Pulmonary artery endothelial cell (primary cell): ENCODE data around the gene ZGLP1. TPM values are rescaled to one million over a fixed set of nuclear protein-coding genes. Genes with fewer than 3 reads are reported as not detected.
"Not testable (repeated sequence)": the region's sequence is repeated elsewhere in the genome, so short reads cannot be mapped to it uniquely, and the experiment has no call there.

Experiments used
- DNase-seq: peaks from one replicate; pipeline ENCODE4 v3.0.0-alpha.2; 2011; ENCODE audit warnings: low read depth, low spot score
- total RNA-seq: library from RNA; depleted of rRNA; stranded (reverse); fragments of >200 nt; gene quantifications from 2 replicates; pipeline ENCODE4 v1.2.3, GENCODE V29; 2014

Gene ZGLP1
- total RNA-seq = 0.26 and 0.56 TPM in 2 replicates

- DNase-seq = no peak
Measured at GRCh38 chr19:10309423-10309822, at the start of gene ZGLP1. TSS of gene ZGLP1 (minus strand) at chr19:10309815.

GRCh38 chr19:10356431-10356830, 46.8 kb upstream of the ZGLP1 start:
- no peak for DNase-seq

DNA sequence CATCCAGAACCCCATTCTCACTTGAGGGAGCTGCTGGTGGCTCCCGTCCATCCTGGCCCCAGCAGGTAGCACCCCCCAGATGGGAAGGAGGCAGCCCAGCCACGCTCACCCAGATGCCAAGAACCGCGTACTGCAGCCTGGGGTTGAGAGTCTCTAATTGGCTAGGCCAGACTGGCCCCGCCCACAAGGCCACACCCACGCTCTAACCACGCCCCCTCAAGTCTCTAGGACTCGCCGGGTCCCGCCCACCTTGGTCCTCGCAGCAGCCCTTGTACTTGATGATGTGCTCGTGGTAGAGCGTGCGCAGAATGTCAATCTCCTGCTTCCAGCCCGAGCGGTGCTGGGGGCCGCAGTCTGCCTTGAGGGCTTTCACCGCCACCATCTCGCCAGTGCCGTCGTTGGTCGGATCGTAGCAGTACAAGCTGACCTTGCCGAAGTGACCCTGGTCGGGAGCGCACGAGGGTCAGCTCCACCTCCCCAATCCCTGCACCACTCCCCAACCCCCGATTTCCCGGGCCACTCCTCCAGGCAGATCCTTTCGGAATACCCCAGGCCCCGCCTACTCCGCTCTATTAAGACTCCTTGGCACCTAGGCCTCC, 44.3 kb upstream of the ZGLP1 start:
- DNase-seq = no peak

GRCh38 chr19:10352764-10353671, 43.4 kb upstream of the ZGLP1 start:
- no peak for DNase-seq

- DNase-seq = no peak
Measured at GRCh38 chr19:10346509-10346908, 36.9 kb upstream of the ZGLP1 start.

- DNase-seq = no peak
Measured at GRCh38 chr19:10344780-10345179, 35.2 kb upstream of the ZGLP1 start.

- DNase-seq = no peak
Measured at GRCh38 chr19:10343495-10343894, 33.9 kb upstream of the ZGLP1 start.

DNA sequence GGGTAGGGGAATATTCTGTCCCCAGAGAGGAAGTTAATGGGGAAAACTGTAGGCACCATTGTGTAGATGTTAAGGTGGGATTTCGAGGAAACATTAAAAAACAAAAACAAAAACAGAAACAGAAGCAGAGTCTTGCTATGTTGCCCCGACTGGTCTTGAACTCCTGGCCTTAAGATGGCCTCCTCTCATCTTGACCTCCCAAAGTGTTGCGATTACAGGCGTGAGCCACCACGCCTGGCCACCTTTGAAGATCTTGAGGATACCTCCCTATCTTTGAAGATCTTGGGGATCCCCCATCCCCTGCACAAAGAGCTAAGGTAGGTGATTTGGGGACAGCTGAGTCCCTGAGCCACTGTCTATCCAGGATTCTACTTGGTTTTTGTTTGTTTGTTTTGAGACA, 30.4 kb upstream of the ZGLP1 start:
- DNase-seq = no peak

DNA sequence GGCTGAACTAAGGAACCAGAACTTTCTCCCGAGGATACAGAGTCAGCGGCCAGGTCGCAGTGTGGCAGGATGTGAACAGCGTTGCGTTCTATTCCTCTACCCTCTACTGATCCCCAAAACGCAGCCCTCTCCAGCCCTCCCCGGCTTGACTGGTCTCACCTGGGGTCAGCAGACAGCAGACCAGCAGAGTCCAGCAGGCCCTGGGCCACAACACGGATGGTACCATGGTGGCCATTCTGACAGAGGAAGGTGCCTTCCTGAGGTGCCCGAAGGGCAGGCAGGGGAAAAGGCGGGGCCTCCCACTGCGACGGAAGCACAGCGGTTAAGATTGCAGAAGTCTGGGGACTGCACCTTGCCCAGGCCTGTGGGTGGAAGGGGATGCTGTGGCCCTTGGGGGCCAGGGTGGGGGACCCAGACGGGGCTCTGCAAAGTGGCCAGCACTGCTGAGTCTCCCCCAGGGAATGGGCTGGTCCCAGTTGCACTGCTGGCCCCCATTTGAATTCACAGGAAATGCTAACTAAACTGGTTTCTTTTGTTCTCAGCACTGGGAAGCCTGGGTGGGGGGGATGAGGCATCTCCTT, 29.9 kb upstream of the ZGLP1 start, which contains the start of gene ICAM3:
Gene ICAM3 (minus strand): TSS at position 245 of the 581 bp plus-strand sequence. CDS start 10 bp downstream, at position 235.
- DNase-seq = no peak

DNA sequence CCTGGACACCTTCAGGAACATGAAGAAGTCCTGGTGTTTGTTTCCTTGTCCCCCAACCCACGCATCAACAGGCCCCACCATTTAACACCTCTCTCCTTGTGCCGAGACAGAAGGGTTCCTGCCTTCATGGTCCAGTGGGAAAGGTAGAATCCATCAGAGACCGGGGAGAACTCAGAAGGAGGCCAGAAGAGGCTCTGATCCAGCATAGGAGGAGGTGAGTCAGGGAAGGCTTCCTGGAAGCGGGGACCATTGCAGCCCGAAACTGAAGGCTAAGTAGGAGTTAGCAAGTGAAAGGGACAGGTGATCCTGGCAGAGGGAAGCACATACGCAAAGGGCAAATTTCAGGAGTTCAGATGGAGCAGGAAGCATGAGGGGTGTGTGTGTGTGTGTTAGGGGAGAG, 29.3 kb upstream of the ZGLP1 start:
- DNase-seq = no peak

DNA sequence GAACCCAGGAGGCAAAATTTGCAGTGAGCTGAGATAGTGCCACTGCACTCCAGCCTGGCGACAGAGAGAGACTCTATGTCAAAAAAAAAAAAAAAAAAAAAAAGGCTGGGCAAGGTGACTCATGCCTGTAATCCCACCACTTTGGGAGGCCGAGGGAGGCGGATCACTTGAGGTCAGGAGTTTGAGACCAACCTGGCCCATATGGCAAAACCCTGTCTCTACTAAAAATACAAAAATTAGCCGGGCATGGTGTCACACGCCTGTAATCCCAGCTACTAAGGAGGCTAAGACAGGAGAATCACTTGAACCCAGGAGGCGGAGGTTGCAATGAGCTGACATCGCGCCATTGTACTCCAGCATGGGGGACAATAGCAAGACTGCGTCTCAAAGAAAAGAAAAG, 27.1 kb upstream of the ZGLP1 start:
- not testable (repeated sequence) for DNase-seq

GRCh38 chr19:10335352-10335985, 25.9 kb upstream of the ZGLP1 start:
- DNase-seq = no peak

- DNase-seq = peak; percentile 84
Measured at GRCh38 chr19:10334588-10335351, 25.2 kb upstream of the ZGLP1 start.

GRCh38 chr19:10333758-10334587, 24.4 kb upstream of the ZGLP1 start:
- DNase-seq = no peak

DNA sequence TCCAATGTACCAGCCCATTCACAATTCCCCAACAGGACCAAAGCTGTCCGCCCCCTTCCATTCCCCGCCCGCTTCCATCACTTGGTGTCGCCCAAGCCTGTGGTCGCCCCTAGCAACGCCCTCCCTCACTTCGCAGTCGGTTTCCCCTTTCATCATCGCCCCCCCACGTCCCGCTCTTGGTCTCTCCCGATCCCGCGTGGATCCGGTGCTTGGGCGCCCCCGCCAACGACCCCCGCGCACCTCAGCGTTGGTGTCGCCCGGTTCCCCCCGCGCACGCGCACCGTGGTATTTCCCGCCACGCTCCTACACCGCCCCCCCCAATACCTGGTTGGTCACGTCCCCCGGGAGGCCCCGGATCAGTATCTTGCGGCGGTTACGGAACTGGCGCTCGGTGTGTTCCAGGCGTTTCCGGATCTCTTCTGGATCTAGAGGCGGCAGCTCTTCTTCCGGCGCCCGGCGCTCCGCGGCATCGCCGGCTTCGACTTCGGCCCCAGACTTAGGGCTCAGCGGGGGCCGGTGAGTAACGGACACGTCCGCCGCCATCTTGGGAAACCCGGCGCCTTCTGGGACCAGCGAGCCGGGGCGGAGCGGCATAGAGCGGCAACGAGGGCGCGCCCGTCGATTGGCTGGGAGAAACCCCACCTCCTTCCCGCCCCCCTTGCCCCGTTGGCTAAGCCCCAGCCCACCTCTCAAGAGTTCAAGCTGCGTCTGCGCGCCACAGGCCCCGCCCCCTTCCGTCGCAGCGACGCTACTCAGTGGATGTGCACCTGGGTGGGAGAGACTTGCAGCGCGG, 23.5 kb upstream of the ZGLP1 start, which contains the start of gene RAVER1:
Gene RAVER1 (minus strand): TSS at position 565 of the 793 bp plus-strand sequence. CDS start 22 bp downstream, at position 543.
- peak; percentile 92 for DNase-seq

DNA sequence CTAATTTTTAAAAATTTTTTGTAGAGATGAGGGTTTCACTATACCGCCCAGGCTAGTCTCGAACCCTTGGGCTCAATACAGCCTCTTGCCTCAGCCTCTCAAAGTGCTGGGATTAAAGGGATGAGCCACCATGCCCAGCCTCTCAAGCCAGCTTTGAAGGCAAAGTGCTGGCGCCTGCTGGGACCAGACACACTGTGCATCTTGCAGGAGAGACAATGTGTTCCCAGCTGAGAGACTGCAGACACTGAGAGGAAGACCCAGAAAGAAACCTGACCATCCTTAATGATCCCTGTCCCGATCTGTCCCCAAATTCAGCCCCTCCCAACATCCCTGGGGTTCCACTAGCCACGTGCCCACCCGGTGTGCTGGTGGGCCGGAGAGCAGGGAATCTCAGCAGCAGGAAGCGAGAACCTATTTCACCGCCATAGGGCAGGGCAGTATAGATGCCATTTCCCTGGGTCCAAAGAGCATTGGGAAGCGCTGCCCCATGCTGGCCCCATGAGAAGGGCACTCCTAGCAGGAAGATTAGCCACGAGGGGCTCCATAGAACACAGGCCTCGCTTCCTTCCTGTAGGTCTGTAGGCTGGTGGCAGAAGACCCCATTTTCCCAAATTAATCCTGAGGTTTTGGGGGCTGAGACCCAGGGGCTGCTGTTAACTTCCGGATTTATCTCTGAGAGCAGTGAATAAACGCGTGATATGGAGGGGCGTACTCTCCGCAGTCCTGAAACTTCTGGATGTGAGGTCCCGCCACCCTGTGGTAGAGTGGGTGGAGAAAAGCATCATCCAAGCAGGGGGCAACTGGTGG, 22.7 kb upstream of the ZGLP1 start:
- no peak for DNase-seq

DNA sequence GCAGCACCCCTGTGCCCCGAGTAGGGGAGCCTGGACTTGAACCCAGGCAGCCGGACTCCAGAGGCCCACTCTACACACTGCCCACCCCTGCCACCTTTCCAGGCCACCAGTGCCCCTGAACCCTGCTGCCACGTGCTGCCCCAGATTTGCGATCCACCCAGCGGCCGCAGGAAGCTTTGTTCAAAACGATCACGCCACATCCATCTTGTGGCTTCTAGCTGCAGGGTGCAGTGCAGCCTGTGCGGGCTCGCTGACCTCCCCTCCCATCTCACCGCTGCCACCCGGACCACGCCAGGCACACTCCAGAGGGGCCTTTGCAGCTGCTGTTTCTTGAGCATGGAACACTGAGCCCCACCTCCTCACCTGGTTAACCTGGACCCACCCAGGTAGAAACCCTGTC, 19.9 kb upstream of the ZGLP1 start:
- no peak for DNase-seq
